SJCRH30 (cell line): ENCODE measurements around the gene PCP4. TPM values are rescaled to one million over a fixed set of nuclear protein-coding genes. Genes with fewer than 3 reads are reported as not detected.
"Not testable (repeated sequence)": the region's sequence is repeated elsewhere in the genome, so short reads cannot be mapped to it uniquely, and the experiment has no call there.

ENCODE experiments used
- DNase-seq, 2 experiments: peaks; one replicate each; pipeline ENCODE4 v3.0.0-alpha.2; 2015 to 2020
- H3K27ac ChIP-seq: fragments of 250-450 bp; sonication (Bioruptor Pico); 2 replicates; pipeline ENCODE4 v1.5.1; 2020; ENCODE audit warnings: mild to moderate bottlenecking, moderate library complexity
- H3K27me3 ChIP-seq: fragments of 250-450 bp; sonication (Bioruptor Pico); 2 replicates; pipeline ENCODE4 v1.5.1; 2020; ENCODE audit warnings: mild to moderate bottlenecking, moderate library complexity
- H3K36me3 ChIP-seq: fragments of 250-450 bp; sonication (Bioruptor Pico); 2 replicates; pipeline ENCODE4 v1.5.1; 2020; ENCODE audit warnings: mild to moderate bottlenecking, moderate library complexity
- H3K4me1 ChIP-seq: fragments of 250-450 bp; sonication (Bioruptor Pico); 2 replicates; pipeline ENCODE4 v1.5.1; 2020; ENCODE audit warnings: mild to moderate bottlenecking, moderate library complexity
- H3K4me3 ChIP-seq: fragments of 250-450 bp; sonication (Bioruptor Pico); 2 replicates; pipeline ENCODE4 v1.5.1; 2020; ENCODE audit warnings: mild to moderate bottlenecking, moderate library complexity
- H3K9me3 ChIP-seq: fragments of 250-450 bp; sonication (Bioruptor Pico); replicated peaks from 2 replicates; pipeline ENCODE4 v1.5.1; 2020; ENCODE audit warnings: mild to moderate bottlenecking, moderate library complexity
- total RNA-seq: library from RNA; depleted of rRNA; stranded (reverse); fragments of >200 nt; shearing (Covaris generic); gene quantifications from 2 replicates; pipeline ENCODE4 v1.2.3, GENCODE V29; 2014

PCP4 gene
- total RNA-seq, 1 experiment from 2014 or later, result 20.6 TPM

GRCh38 chr21:39882839-39883195, 15.6 kb downstream of the PCP4 start:
- H3K27ac ChIP-seq, result peak overlapping the region; percentile 91
- no peaks in the 10 kb centered on the region for H3K27me3 ChIP-seq
- no peaks in the 10 kb centered on the region for H3K9me3 ChIP-seq
- H3K4me3 ChIP-seq, result peak overlapping the region; percentile 43
- H3K4me1 ChIP-seq, result peaks cover 51% of the 10 kb centered on the region
- peak; percentile 19 to 63 for DNase-seq
- H3K36me3 ChIP-seq, result no peaks in the 10 kb centered on the region

GRCh38 chr21:39885119-39885848, 18.0 kb downstream of the PCP4 start:
- Histone ChIP-seq H3K27ac (peak overlapping the region; percentile 46), H3K4me3 (no peak overlapping the region), H3K9me3 (no peaks in the 10 kb centered on the region), H3K36me3 (no peaks in the 10 kb centered on the region), H3K4me1 (peaks cover 48% of the 10 kb centered on the region), H3K27me3 (no peaks in the 10 kb centered on the region)
- DNase-seq, result peak; percentile 97

GRCh38 chr21:39888848-39889247, 21.6 kb downstream of the PCP4 start:
- H3K36me3 ChIP-seq, result no peaks in the 10 kb centered on the region
- no peaks in the 10 kb centered on the region for H3K9me3 ChIP-seq
- peaks cover 19% of the 10 kb centered on the region for H3K4me1 ChIP-seq
- no peak for DNase-seq
- H3K4me3 ChIP-seq, result no peak overlapping the region
- no peaks in the 10 kb centered on the region for H3K27me3 ChIP-seq
- no peak overlapping the region for H3K27ac ChIP-seq

- H3K4me1 ChIP-seq, result peaks cover 3% of the 10 kb centered on the region
- no peaks in the 10 kb centered on the region for H3K9me3 ChIP-seq
- no peak overlapping the region for H3K4me3 ChIP-seq
- H3K36me3 ChIP-seq, result no peaks in the 10 kb centered on the region
- no peak overlapping the region for H3K27ac ChIP-seq
- no peak for DNase-seq
- no peaks in the 10 kb centered on the region for H3K27me3 ChIP-seq
Measured at GRCh38 chr21:39891111-39891510, 23.9 kb downstream of the PCP4 start.

GRCh38 chr21:39891863-39892262, 24.6 kb downstream of the PCP4 start:
- H3K4me3 ChIP-seq, H3K27me3 ChIP-seq, H3K36me3 ChIP-seq, H3K9me3 ChIP-seq, DNase-seq, H3K27ac ChIP-seq, H3K4me1 ChIP-seq: not testable (repeated sequence)

- no peaks in the 10 kb centered on the region for H3K9me3 ChIP-seq
- H3K27me3 ChIP-seq, result no peaks in the 10 kb centered on the region
- no peaks in the 10 kb centered on the region for H3K36me3 ChIP-seq
- H3K4me1 ChIP-seq, result peaks cover 17% of the 10 kb centered on the region; the same call in 1 of the 2 replicates
- DNase-seq, result peak; percentile 65 to 74
- no peak overlapping the region for H3K4me3 ChIP-seq
- peak overlapping the region; percentile 50; the same call in 1 of the 2 replicates for H3K27ac ChIP-seq
Measured at GRCh38 chr21:39900491-39900890, 33.3 kb downstream of the PCP4 start.

GRCh38 chr21:39900911-39901310, 33.7 kb downstream of the PCP4 start:
- H3K27me3 ChIP-seq, result no peaks in the 10 kb centered on the region
- no peak for DNase-seq
- no peak overlapping the region for H3K4me3 ChIP-seq
- peaks cover 17% of the 10 kb centered on the region; the same call in 1 of the 2 replicates for H3K4me1 ChIP-seq
- no peak overlapping the region; the same call in 1 of the 2 replicates for H3K27ac ChIP-seq
- no peaks in the 10 kb centered on the region for H3K9me3 ChIP-seq
- no peaks in the 10 kb centered on the region for H3K36me3 ChIP-seq

- H3K36me3 ChIP-seq, result no peaks in the 10 kb centered on the region
- no peak overlapping the region for H3K27ac ChIP-seq
- H3K9me3 ChIP-seq, result no peaks in the 10 kb centered on the region; the same call in 1 of the 2 replicates
- H3K27me3 ChIP-seq, result no peaks in the 10 kb centered on the region
- no peak overlapping the region for H3K4me3 ChIP-seq
- peaks cover 17% of the 10 kb centered on the region; the same call in 1 of the 2 replicates for H3K4me1 ChIP-seq
- no peak for DNase-seq
Measured at GRCh38 chr21:39902986-39903385, 35.7 kb downstream of the PCP4 start.

GRCh38 chr21:39904457-39904856, 37.2 kb downstream of the PCP4 start:
- Histone ChIP-seq H3K27ac (no peak overlapping the region), H3K36me3 (no peaks in the 10 kb centered on the region), H3K4me3 (no peak overlapping the region), H3K27me3 (no peaks in the 10 kb centered on the region), H3K9me3 (no peaks in the 10 kb centered on the region; the same call in 1 of the 2 replicates), H3K4me1 (peaks cover 17% of the 10 kb centered on the region; the same call in 1 of the 2 replicates)
- no peak for DNase-seq

- Histone ChIP-seq H3K27me3 (no peaks in the 10 kb centered on the region), H3K27ac (no peak overlapping the region), H3K9me3 (no peaks in the 10 kb centered on the region; the same call in 1 of the 2 replicates), H3K4me1 (peaks cover 25% of the 10 kb centered on the region), H3K4me3 (no peak overlapping the region), H3K36me3 (no peaks in the 10 kb centered on the region)
- no peak for DNase-seq
Measured at GRCh38 chr21:39908265-39908923, 41.2 kb downstream of the PCP4 start.

- no peaks in the 10 kb centered on the region for H3K27me3 ChIP-seq
- H3K36me3 ChIP-seq, result no peaks in the 10 kb centered on the region
- no peak overlapping the region for H3K4me3 ChIP-seq
- peaks cover 52% of the 10 kb centered on the region for H3K4me1 ChIP-seq
- peaks cover 3% of the 10 kb centered on the region; the same call in 1 of the 2 replicates for H3K9me3 ChIP-seq
- peak overlapping the region; percentile 71 for H3K27ac ChIP-seq
- peak; percentile 50 to 77 for DNase-seq
Measured at GRCh38 chr21:39911286-39912199, 44.3 kb downstream of the PCP4 start.

GRCh38 chr21:39913706-39914305, 46.6 kb downstream of the PCP4 start:
- H3K4me1 ChIP-seq, result peaks cover 57% of the 10 kb centered on the region
- H3K9me3 ChIP-seq, result 0 out of 2 replicates have a peak, but pooled peaks cover 3% of the 10 kb centered on the region
- no peaks in the 10 kb centered on the region for H3K36me3 ChIP-seq
- H3K27ac ChIP-seq, result peak overlapping the region; percentile 71
- no peaks in the 10 kb centered on the region for H3K27me3 ChIP-seq
- DNase-seq, result peak; percentile 78 to 92
- no peak overlapping the region for H3K4me3 ChIP-seq

- Histone ChIP-seq H3K9me3 (0 out of 2 replicates have a peak, but pooled peaks cover 3% of the 10 kb centered on the region), H3K36me3 (no peaks in the 10 kb centered on the region), H3K4me1 (peaks cover 57% of the 10 kb centered on the region), H3K27me3 (no peaks in the 10 kb centered on the region), H3K27ac (no peak overlapping the region), H3K4me3 (no peak overlapping the region)
- peak in 1 of 2 experiments; percentile 48 for DNase-seq
Measured at GRCh38 chr21:39915881-39916280, 48.6 kb downstream of the PCP4 start.

- Histone ChIP-seq H3K9me3 (0 out of 2 replicates have a peak, but pooled peaks cover 3% of the 10 kb centered on the region), H3K36me3 (no peaks in the 10 kb centered on the region), H3K4me3 (no peak overlapping the region), H3K27me3 (no peaks in the 10 kb centered on the region), H3K27ac (peak overlapping the region; percentile 36; the same call in 1 of the 2 replicates), H3K4me1 (peaks cover 30% of the 10 kb centered on the region)
- peak; percentile 46 to 65 for DNase-seq
Measured at GRCh38 chr21:39918558-39918957, 51.3 kb downstream of the PCP4 start.
